HepG2 (cell line): ENCODE measurements around the gene PANX1. TPM values are rescaled to one million over a fixed set of nuclear protein-coding genes. Genes with fewer than 3 reads are reported as not detected.

Source experiments
- ATAC-seq: fragments of 200-7000 bp; cut with Tn5 transposase; 3 replicates; pipeline ENCODE4 v1.9.1; 2020; ENCODE audit warnings: mild to moderate bottlenecking, moderate library complexity
- BruUV-seq: library from RNA; stranded (reverse); fragments of 400-500 nt; replicated peaks from 2 replicates; lab custom pipeline; 2021; lab: Mats Ljungman, UMichigan
- CTCF ChIA-PET: fragments of 300-600 bp; formaldehyde crosslinking; extraction: SDS; loops from one replicate; lab custom pipeline; 2021; ENCODE audit warnings: low total read pairs, inconsistent platforms, low intra/inter-chr PET ratio; lab: Yijun Ruan, JAX
- POLR2A ChIA-PET: fragments of 350-600 bp; sonication (Branson Sonifier 250); formaldehyde crosslinking; loops from one replicate; lab custom pipeline; 2020; ENCODE audit warnings: antibody characterized with exemption, inconsistent platforms; lab: Yijun Ruan, JAX
- DNase-seq: peaks from one replicate; pipeline ENCODE4 v3.0.0-alpha.2; 2015; ENCODE audit warnings: low spot score
- FAIRE-seq: peaks from 3 replicates; lab custom pipeline; 2011; peaks lifted over from hg19 to GRCh38; lab: Jason Lieb, UNC
- H2AFZ ChIP-seq: one replicate; pipeline ENCODE4 v1.6.1; 2011; ENCODE audit warnings: low read length, inconsistent platforms
- H3K27ac ChIP-seq: fragments of 300-600 bp; 3 replicates; pipeline ENCODE4 v1.8.0; 2011; ENCODE audit warnings: mixed run types, mild to moderate bottlenecking, mixed read lengths, low read length, inconsistent platforms; ENCODE audit not compliant: insufficient read depth; ENCODE audit errors: extremely low read length
- H3K27me3 ChIP-seq, 2 experiments: fragments of 200-600 bp in 1 of 2; 2 replicates in 1 of 2; 3 replicates in 1 of 2; pipeline versions ENCODE4 v1.6.0 to v1.8.0; 2011; ENCODE audit warnings: low read length in 2 of 2, mild to moderate bottlenecking in 2 of 2, moderate library complexity in 2 of 2, inconsistent platforms in 1 of 2; ENCODE audit not compliant: insufficient read depth in 2 of 2, control insufficient read depth in 1 of 2
- H3K36me3 ChIP-seq, 2 experiments: fragments of 200-600 bp in 1 of 2; replicated peaks in 1 of 2; 2 replicates in 1 of 2; 3 replicates in 1 of 2; pipeline versions ENCODE4 v1.5.1 to v1.8.0; 2011; ENCODE audit warnings: low read length in 2 of 2, inconsistent platforms in 1 of 2; ENCODE audit not compliant: insufficient read depth in 2 of 2, control insufficient read depth in 1 of 2
- H3K4me1 ChIP-seq: 2 replicates; pipeline ENCODE4 v1.5.1; 2012; ENCODE audit warnings: low read length, inconsistent platforms; ENCODE audit not compliant: insufficient read depth
- H3K4me2 ChIP-seq: 2 replicates; pipeline ENCODE4 v1.6.0; 2011; ENCODE audit warnings: low read depth, low read length, inconsistent platforms
- H3K4me3 ChIP-seq, 3 experiments: fragments of 200-600 bp in 1 of 3; sonication (generic), shearing (Covaris generic) in 1 of 3; replicated peaks in 1 of 3; 2 replicates each; pipeline ENCODE4 v1.5.1; 2011 to 2016; ENCODE audit warnings: low read length in 3 of 3, inconsistent platforms in 2 of 3, low read depth in 2 of 3, mild to moderate bottlenecking in 2 of 3, control low read depth in 1 of 3, mixed read lengths in 1 of 3; ENCODE audit not compliant: insufficient read depth in 1 of 3
- H3K79me2 ChIP-seq: one replicate; pipeline ENCODE4 v1.6.1; 2011; ENCODE audit warnings: low read length, inconsistent platforms; ENCODE audit not compliant: insufficient read depth
- H3K9ac ChIP-seq: 2 replicates; pipeline ENCODE4 v1.6.0; 2011; ENCODE audit warnings: mild to moderate bottlenecking, low read depth, low read length, inconsistent platforms; ENCODE audit not compliant: insufficient read depth
- H3K9me3 ChIP-seq: 2 replicates; pipeline ENCODE4 v1.5.1; 2012; ENCODE audit warnings: mild to moderate bottlenecking, low read length
- H4K20me1 ChIP-seq: 2 replicates; pipeline ENCODE4 v1.6.0; 2011; ENCODE audit warnings: inconsistent platforms, mild to moderate bottlenecking, low read length, moderate library complexity; ENCODE audit not compliant: insufficient read depth
- CCDC6 ChIP-seq: sonication (generic); formaldehyde crosslinking; IDR thresholded peaks from 2 replicates; pipeline ENCODE4 v1.8.1; 2022; ENCODE audit warnings: mild to moderate bottlenecking, missing genetic modification reagents, moderate library complexity
- CHD4 ChIP-seq: fragments of 200-600 bp; sonication (generic); IDR thresholded peaks from 2 replicates; pipeline ENCODE4 v1.7.0; 2017; ENCODE audit warnings: mild to moderate bottlenecking, low read length, borderline replicate concordance
- REXO4 ChIP-seq: sonication (generic); formaldehyde crosslinking; IDR thresholded peaks from 2 replicates; pipeline ENCODE4 v1.8.0; 2022; ENCODE audit warnings: missing genetic modification reagents, mild to moderate bottlenecking, borderline replicate concordance
- RFX1 ChIP-seq: fragments of 450-650 bp; IDR thresholded peaks from 2 replicates; pipeline ENCODE4 v1.6.1; 2017
- YY1 ChIP-seq: IDR thresholded peaks from 2 replicates; pipeline ENCODE4 v1.6.1; 2011; ENCODE audit warnings: low read length, low read depth, moderate library complexity, mild to moderate bottlenecking; ENCODE audit not compliant: insufficient read depth, insufficient replicate concordance
- ZFP36L2 ChIP-seq: sonication (generic); formaldehyde crosslinking; IDR thresholded peaks from 2 replicates; pipeline ENCODE4 v1.4.0; 2020; ENCODE audit warnings: missing genetic modification reagents
- ZIK1 ChIP-seq: sonication (generic); formaldehyde crosslinking; IDR thresholded peaks from 2 replicates; pipeline ENCODE4 v1.5.0; 2020; ENCODE audit warnings: mild to moderate bottlenecking, low read depth, missing genetic modification reagents, borderline replicate concordance
- WGBS: methylation state at CpG from one replicate; pipeline ENCODE4 v1.1.6; 2017; ENCODE audit warnings: low lambda C conversion rate; 5-methylcytosine and 5-hydroxymethylcytosine counted together
- in situ Hi-C: cut with HindIII; loops from 2 replicates; pipeline ENCODE4 v1.10.0; 2017; ENCODE audit warnings: low pct_unique_long_range_greater_than_20kb; ENCODE audit not compliant: extremely low pct_ligation_motif_present
- intact Hi-C: fragments of 100-400 bp; cut with micrococcal nuclease; formaldehyde crosslinking; loops from one replicate; pipeline ENCODE4 v1.10.0; 2022; ENCODE audit not compliant: unreplicated experiment
- polyA plus RNA-seq, 8 experiments: library from polyadenylated mRNA; depleted of rRNA in 3 of 8; stranded (reverse) in 7 of 8; unstranded in 1 of 8; fragments of >200 nt; fragmentation: Illumina TruSeq in 4 of 8; extraction: Trizol in 4 of 8; gene quantifications; 2 replicates each; pipeline versions ENCODE4 v1.2.1 to v1.2.3, GENCODE V29; 2011 to 2016; ENCODE audit warnings: low read depth in 4 of 8, missing spikeins in 1 of 8, mixed read lengths in 1 of 8; ENCODE audit not compliant: insufficient read depth in 1 of 8
- total RNA-seq, 5 experiments: library from RNA; depleted of rRNA; stranded (reverse); fragments of >200 nt; fragmentation: Illumina TruSeq; extraction: Trizol; gene quantifications; 2 replicates each; pipeline ENCODE4 v1.2.3, GENCODE V29; 2016; ENCODE audit warnings: low read depth in 1 of 5
- TF ChIP-seq, protein P1 (sequence below): sonication (generic); formaldehyde crosslinking; IDR thresholded peaks from 2 replicates; pipeline ENCODE4 v1.4.0; 2020; ENCODE audit warnings: low read depth, missing genetic modification reagents
- TF ChIP-seq, protein P2 (sequence below): sonication (generic); formaldehyde crosslinking; conservative IDR thresholded peaks from 2 replicates; pipeline ENCODE4 v1.8.0; 2022; ENCODE audit warnings: mild to moderate bottlenecking, moderate library complexity, missing genetic modification reagents
- TF ChIP-seq, protein P3 (sequence below): IDR thresholded peaks from 2 replicates; pipeline ENCODE4 v1.6.1; 2016; ENCODE audit warnings: missing genetic modification reagents, missing compliant biosample characterization

Gene PANX1
- total and polyA plus RNA-seq, 2 of the 13 experiments (the other 11 are each of a cell fraction or from before 2014, with no cell fraction given): 8.3 to 24.8 TPM

DNA sequence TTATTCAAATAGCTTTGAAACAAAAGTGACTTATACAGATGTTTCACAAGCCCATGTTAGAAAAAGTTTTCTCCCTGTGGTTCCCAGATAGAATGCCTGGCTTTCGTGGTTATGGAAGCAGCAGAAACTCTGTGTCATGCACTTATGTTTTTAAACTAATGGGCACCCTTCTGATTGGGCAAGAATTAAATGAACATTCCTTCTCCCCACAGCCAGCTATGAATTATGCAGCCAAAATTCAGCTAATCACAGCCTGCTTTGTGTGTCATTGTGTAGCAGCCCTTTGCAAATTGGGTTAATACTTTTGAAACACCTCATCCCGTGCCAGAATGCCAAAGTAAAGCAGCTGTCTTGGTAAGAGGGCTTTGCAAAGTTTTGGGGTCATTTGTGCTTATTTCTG lies 46.9 kb downstream of the PANX1 start (continued):
- TF ChIP-seq, protein P1, sequence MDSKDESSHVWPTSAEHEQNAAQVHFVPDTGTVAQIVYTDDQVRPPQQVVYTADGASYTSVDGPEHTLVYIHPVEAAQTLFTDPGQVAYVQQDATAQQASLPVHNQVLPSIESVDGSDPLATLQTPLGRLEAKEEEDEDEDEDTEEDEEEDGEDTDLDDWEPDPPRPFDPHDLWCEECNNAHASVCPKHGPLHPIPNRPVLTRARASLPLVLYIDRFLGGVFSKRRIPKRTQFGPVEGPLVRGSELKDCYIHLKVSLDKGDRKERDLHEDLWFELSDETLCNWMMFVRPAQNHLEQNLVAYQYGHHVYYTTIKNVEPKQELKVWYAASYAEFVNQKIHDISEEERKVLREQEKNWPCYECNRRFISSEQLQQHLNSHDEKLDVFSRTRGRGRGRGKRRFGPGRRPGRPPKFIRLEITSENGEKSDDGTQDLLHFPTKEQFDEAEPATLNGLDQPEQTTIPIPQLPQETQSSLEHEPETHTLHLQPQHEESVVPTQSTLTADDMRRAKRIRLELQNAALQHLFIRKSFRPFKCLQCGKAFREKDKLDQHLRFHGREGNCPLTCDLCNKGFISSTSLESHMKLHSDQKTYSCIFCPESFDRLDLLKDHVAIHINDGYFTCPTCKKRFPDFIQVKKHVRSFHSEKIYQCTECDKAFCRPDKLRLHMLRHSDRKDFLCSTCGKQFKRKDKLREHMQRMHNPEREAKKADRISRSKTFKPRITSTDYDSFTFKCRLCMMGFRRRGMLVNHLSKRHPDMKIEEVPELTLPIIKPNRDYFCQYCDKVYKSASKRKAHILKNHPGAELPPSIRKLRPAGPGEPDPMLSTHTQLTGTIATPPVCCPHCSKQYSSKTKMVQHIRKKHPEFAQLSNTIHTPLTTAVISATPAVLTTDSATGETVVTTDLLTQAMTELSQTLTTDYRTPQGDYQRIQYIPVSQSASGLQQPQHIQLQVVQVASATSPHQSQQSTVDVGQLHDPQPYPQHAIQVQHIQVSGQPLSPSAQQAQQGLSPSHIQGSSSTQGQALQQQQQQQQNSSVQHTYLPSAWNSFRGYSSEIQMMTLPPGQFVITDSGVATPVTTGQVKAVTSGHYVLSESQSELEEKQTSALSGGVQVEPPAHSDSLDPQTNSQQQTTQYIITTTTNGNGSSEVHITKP (CRISPR knock-in tag): no peak

DNA sequence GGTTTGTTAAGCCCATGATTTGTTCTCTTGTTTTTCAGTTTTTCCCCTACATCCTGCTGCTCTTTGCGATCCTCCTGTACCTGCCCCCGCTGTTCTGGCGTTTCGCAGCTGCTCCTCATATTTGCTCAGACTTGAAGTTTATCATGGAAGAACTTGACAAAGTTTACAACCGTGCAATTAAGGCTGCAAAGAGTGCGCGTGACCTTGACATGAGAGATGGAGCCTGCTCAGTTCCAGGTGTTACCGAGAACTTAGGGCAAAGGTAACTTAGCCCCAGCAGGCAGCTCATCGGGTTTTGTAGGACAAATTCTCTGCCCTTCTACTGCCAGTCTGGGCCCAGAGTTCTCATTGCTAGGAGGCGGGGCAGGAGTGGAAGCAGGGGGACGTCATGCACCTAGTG lies 49.7 kb downstream of the PANX1 start:
- no peak for DNase-seq
- CTCF ChIA-PET: no interaction called here
- H3K27me3 ChIP-seq: no peaks in the 10 kb centered on the region
- TF ChIP-seq ZIK1 (no peak), RFX1 (no peak), REXO4 (CRISPR knock-in tag) (no peak), ZFP36L2 (no peak), CCDC6 (no peak), YY1 (no peak), CHD4 (no peak)
- TF ChIP-seq, protein P2, sequence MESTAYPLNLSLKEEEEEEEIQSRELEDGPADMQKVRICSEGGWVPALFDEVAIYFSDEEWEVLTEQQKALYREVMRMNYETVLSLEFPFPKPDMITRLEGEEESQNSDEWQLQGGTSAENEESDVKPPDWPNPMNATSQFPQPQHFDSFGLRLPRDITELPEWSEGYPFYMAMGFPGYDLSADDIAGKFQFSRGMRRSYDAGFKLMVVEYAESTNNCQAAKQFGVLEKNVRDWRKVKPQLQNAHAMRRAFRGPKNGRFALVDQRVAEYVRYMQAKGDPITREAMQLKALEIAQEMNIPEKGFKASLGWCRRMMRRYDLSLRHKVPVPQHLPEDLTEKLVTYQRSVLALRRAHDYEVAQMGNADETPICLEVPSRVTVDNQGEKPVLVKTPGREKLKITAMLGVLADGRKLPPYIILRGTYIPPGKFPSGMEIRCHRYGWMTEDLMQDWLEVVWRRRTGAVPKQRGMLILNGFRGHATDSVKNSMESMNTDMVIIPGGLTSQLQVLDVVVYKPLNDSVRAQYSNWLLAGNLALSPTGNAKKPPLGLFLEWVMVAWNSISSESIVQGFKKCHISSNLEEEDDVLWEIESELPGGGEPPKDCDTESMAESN (CRISPR knock-in tag): no peak
- TF ChIP-seq, protein P3, sequence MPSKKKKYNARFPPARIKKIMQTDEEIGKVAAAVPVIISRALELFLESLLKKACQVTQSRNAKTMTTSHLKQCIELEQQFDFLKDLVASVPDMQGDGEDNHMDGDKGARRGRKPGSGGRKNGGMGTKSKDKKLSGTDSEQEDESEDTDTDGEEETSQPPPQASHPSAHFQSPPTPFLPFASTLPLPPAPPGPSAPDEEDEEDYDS (CRISPR knock-in tag): no peak
- TF ChIP-seq, all 625 proteins: peak for 0
- WGBS: 96% methylated on average over 11 of the region's 11 CpGs
- no peak overlapping the region for H3K9ac ChIP-seq
- H3K27ac ChIP-seq: no peak overlapping the region
- peaks cover 16 to 20% of the 10 kb centered on the region in 2 experiments; a peak in 4 of 5 replicates for H3K36me3 ChIP-seq
- H3K79me2 ChIP-seq: peaks cover 3% of the 10 kb centered on the region
- H3K4me2 ChIP-seq: no peak overlapping the region
- in situ Hi-C loops: loop anchor here (10.0 to 25.0 kb wide), 2 partner anchors 234 to 326 kb away; partner anchors contain the start of gene GPR83
- POLR2A ChIA-PET: no interaction called here
- ATAC-seq (no peak), FAIRE-seq (no peak)
- peaks cover 8% of the 10 kb centered on the region; the same call in 1 of the 2 replicates for H3K4me1 ChIP-seq
- no peaks in the 10 kb centered on the region for H3K9me3 ChIP-seq
- H4K20me1 ChIP-seq: no peaks in the 10 kb centered on the region; the same call in 1 of the 2 replicates
- H2AFZ ChIP-seq: no peak overlapping the region
- BruUV-seq: no TSS peak
- H3K4me3 ChIP-seq: no peak overlapping the region
- intact Hi-C loops: no loop called here
